KMS-11 (cell line): ENCODE data around the gene SOX8.

Source experiments
- H2AFZ ChIP-seq: fragments of 200-600 bp; sonication (generic); 2 replicates; pipeline ENCODE4 v1.6.1; 2016; ENCODE audit warnings: antibody characterized with exemption, mixed run types, low read depth
- H3K27ac ChIP-seq: fragments of 200-600 bp; sonication (generic); 2 replicates; pipeline ENCODE4 v1.6.1; 2016; ENCODE audit warnings: mild to moderate bottlenecking, mixed run types
- H3K27me3 ChIP-seq: fragments of 200-600 bp; sonication (generic); 2 replicates; pipeline ENCODE4 v1.6.1; 2017; ENCODE audit warnings: mild to moderate bottlenecking, low read depth, mixed run types, moderate library complexity; ENCODE audit not compliant: insufficient read depth
- H3K36me3 ChIP-seq: fragments of 200-600 bp; sonication (generic); 2 replicates; pipeline ENCODE4 v1.6.1; 2017; ENCODE audit warnings: mild to moderate bottlenecking, mixed run types; ENCODE audit not compliant: insufficient read depth
- H3K4me1 ChIP-seq: fragments of 200-600 bp; sonication (generic); 2 replicates; pipeline ENCODE4 v1.6.1; 2016; ENCODE audit warnings: mild to moderate bottlenecking, low read depth, mixed run types; ENCODE audit not compliant: poor library complexity, severe bottlenecking
- H3K4me2 ChIP-seq: fragments of 200-600 bp; sonication (generic); 2 replicates; pipeline ENCODE4 v1.7.0; 2016; ENCODE audit warnings: mild to moderate bottlenecking, mixed run types
- H3K4me3 ChIP-seq: fragments of 200-600 bp; sonication (generic); IDR thresholded peaks from 2 replicates; pipeline ENCODE4 v1.6.1; 2017; ENCODE audit warnings: low read depth, low read length, mixed read lengths; ENCODE audit not compliant: insufficient read depth
- H3K79me2 ChIP-seq: fragments of 200-600 bp; sonication (generic); 2 replicates; pipeline ENCODE4 v1.6.1; 2016; ENCODE audit warnings: low read depth, mixed run types; ENCODE audit not compliant: insufficient read depth
- H3K9ac ChIP-seq: fragments of 200-600 bp; sonication (generic); 2 replicates; pipeline ENCODE4 v1.6.1; 2016; ENCODE audit warnings: mild to moderate bottlenecking, mixed run types
- H4K20me1 ChIP-seq: fragments of 200-600 bp; sonication (generic); 2 replicates; pipeline ENCODE4 v1.6.1; 2016; ENCODE audit warnings: mild to moderate bottlenecking, mixed run types; ENCODE audit not compliant: insufficient read depth
- CTCF ChIP-seq: fragments of 200-600 bp; sonication (generic); conservative IDR thresholded peaks from 2 replicates; pipeline ENCODE4 v1.6.1; 2017; ENCODE audit warnings: low read depth, mild to moderate bottlenecking, antibody characterized with exemption, low read length, moderate library complexity, mixed read lengths

Gene SOX8

GRCh38 chr16:1012135-1012534, 30.6 kb downstream of the SOX8 start:
- Histone ChIP-seq H3K27me3 (peaks cover 95% of the 10 kb centered on the region), H3K9ac (no peak overlapping the region), H3K79me2 (no peaks in the 10 kb centered on the region), H4K20me1 (no peaks in the 10 kb centered on the region), H3K4me2 (no peak overlapping the region), H3K4me3 (no peak overlapping the region), H3K36me3 (no peaks in the 10 kb centered on the region), H3K4me1 (no peaks in the 10 kb centered on the region), H2AFZ (no peak overlapping the region), H3K27ac (no peak overlapping the region)
- no peak for TF ChIP-seq CTCF

- no peak overlapping the region for H3K27ac ChIP-seq
- peaks cover 95% of the 10 kb centered on the region for H3K27me3 ChIP-seq
- no peak overlapping the region for H3K4me2 ChIP-seq
- no peaks in the 10 kb centered on the region for H3K4me1 ChIP-seq
- no peak overlapping the region for H3K4me3 ChIP-seq
- TF ChIP-seq CTCF, result no peak
- no peak overlapping the region for H3K9ac ChIP-seq
- no peaks in the 10 kb centered on the region for H3K36me3 ChIP-seq
- H4K20me1 ChIP-seq, result no peaks in the 10 kb centered on the region
- no peaks in the 10 kb centered on the region for H3K79me2 ChIP-seq
- no peak overlapping the region for H2AFZ ChIP-seq
These were observed 31.4 kb downstream of the SOX8 start for GRCh38 chr16:1012722-1013592.

GRCh38 chr16:1013593-1013900, 32.0 kb downstream of the SOX8 start:
- Histone ChIP-seq H3K4me2 (no peak overlapping the region), H3K27ac (no peak overlapping the region), H3K36me3 (no peaks in the 10 kb centered on the region), H3K27me3 (peaks cover 95% of the 10 kb centered on the region), H4K20me1 (no peaks in the 10 kb centered on the region), H2AFZ (no peak overlapping the region), H3K9ac (no peak overlapping the region), H3K4me3 (no peak overlapping the region), H3K79me2 (no peaks in the 10 kb centered on the region), H3K4me1 (no peaks in the 10 kb centered on the region)
- TF ChIP-seq CTCF, result no peak

GRCh38 chr16:1014221-1014620, 32.7 kb downstream of the SOX8 start:
- no peak for TF ChIP-seq CTCF
- Histone ChIP-seq H3K36me3 (no peaks in the 10 kb centered on the region), H2AFZ (no peak overlapping the region), H3K4me2 (no peak overlapping the region), H3K9ac (no peak overlapping the region), H3K4me3 (no peak overlapping the region), H4K20me1 (no peaks in the 10 kb centered on the region), H3K4me1 (no peaks in the 10 kb centered on the region), H3K27ac (no peak overlapping the region), H3K79me2 (no peaks in the 10 kb centered on the region), H3K27me3 (peaks cover 95% of the 10 kb centered on the region)
